Choroid plexus epithelial cell (primary cell): ENCODE data around the gene POMT2.

Source experiments
- DNase-seq: peaks from one replicate; pipeline ENCODE4 v3.0.0-alpha.2; 2010; ENCODE audit warnings: low read depth
- H3K4me3 ChIP-seq: 2 replicates; pipeline ENCODE4 v1.5.1; 2011; ENCODE audit warnings: low read depth, mild to moderate bottlenecking, control low read depth, low read length, moderate library complexity
- CTCF ChIP-seq: conservative IDR thresholded peaks from 2 replicates; pipeline ENCODE4 v1.5.1; 2011; ENCODE audit warnings: low read depth, mild to moderate bottlenecking, control low read depth, inconsistent platforms, low read length, moderate library complexity

Gene POMT2

GRCh38 chr14:77325746-77326094, 5.0 kb upstream of the POMT2 start:
- TF ChIP-seq CTCF, result no peak
- DNase-seq, result no peak

GRCh38 chr14:77324816-77325745, 4.4 kb upstream of the POMT2 start:
- TF ChIP-seq CTCF, result no peak
- H3K4me3 ChIP-seq, result no peak overlapping the region
- DNase-seq, result no peak

More at GRCh38 chr14:77325746-77326094, 5.0 kb upstream of the POMT2 start:
- H3K4me3 ChIP-seq, result no peak overlapping the region

- no peak overlapping the region for H3K4me3 ChIP-seq
- TF ChIP-seq CTCF, result no peak
- no peak for DNase-seq
Measured at GRCh38 chr14:77324289-77324688, 3.6 kb upstream of the POMT2 start.

GRCh38 chr14:77323571-77323970, 2.9 kb upstream of the POMT2 start:
- no peak for DNase-seq
- no peak for TF ChIP-seq CTCF

GRCh38 chr14:77322951-77323350, 2.3 kb upstream of the POMT2 start:
- DNase-seq, result no peak
- no peak for TF ChIP-seq CTCF
- no peak overlapping the region for H3K4me3 ChIP-seq

More at GRCh38 chr14:77323571-77323970, 2.9 kb upstream of the POMT2 start:
- no peak overlapping the region for H3K4me3 ChIP-seq

- no peak for DNase-seq
- TF ChIP-seq CTCF, result no peak
- H3K4me3 ChIP-seq, result peak overlapping the region; percentile 98
Measured at GRCh38 chr14:77322250-77322902, 1.7 kb upstream of the POMT2 start.
